HUDEP-2 (cell line): ENCODE data around the gene TTC24.
"Not testable (repeated sequence)": the region's sequence is repeated elsewhere in the genome, so short reads cannot be mapped to it uniquely, and the experiment has no call there.

Experiments used
- DNase-seq, 76 experiments: peaks; one replicate each; lab custom pipeline; 2025; ENCODE audit not compliant: unreplicated experiment in 76 of 76; lab: John Stamatoyannopoulos, UW

The TTC24 gene

GRCh38 chr1:156579472-156579871, at the start of gene TTC24:
Gene TTC24 (plus strand): TSS chr1:156579723. CDS start chr1:156581365, 1,642 bp downstream.
- DNase-seq, result no peak

GRCh38 chr1:156530006-156530405, 49.5 kb upstream of the TTC24 start:
- DNase-seq, result no peak

GRCh38 chr1:156532374-156532773, 47.1 kb upstream of the TTC24 start:
- no peak for DNase-seq

- DNase-seq, result no peak
These were observed 45.8 kb upstream of the TTC24 start for GRCh38 chr1:156533568-156534220.

- no peak for DNase-seq
These were observed 45.0 kb upstream of the TTC24 start for GRCh38 chr1:156534424-156535060.

- no peak for DNase-seq
These were observed 42.5 kb upstream of the TTC24 start for GRCh38 chr1:156537027-156537426.

GRCh38 chr1:156538711-156539440, 40.6 kb upstream of the TTC24 start:
- no peak for DNase-seq

- DNase-seq, result no peak
These were observed 39.6 kb upstream of the TTC24 start for GRCh38 chr1:156539818-156540355.

- DNase-seq, result no peak
These were observed 38.6 kb upstream of the TTC24 start for GRCh38 chr1:156540955-156541354.

- DNase-seq, result no peak
These were observed 36.5 kb upstream of the TTC24 start for GRCh38 chr1:156543066-156543465.

- no peak for DNase-seq
These were observed 34.9 kb upstream of the TTC24 start for GRCh38 chr1:156544592-156545102.

- no peak for DNase-seq
These were observed 33.3 kb upstream of the TTC24 start for GRCh38 chr1:156546267-156546666.

- DNase-seq, result no peak
These were observed 32.1 kb upstream of the TTC24 start for GRCh38 chr1:156547434-156547833.

GRCh38 chr1:156547982-156548381, 31.5 kb upstream of the TTC24 start:
- DNase-seq, result no peak

- no peak for DNase-seq
These were observed 30.1 kb upstream of the TTC24 start for GRCh38 chr1:156549390-156549789.

- DNase-seq, result no peak
These were observed 29.7 kb upstream of the TTC24 start for GRCh38 chr1:156549831-156550230.

GRCh38 chr1:156550346-156550745, 29.2 kb upstream of the TTC24 start:
- DNase-seq, result no peak

GRCh38 chr1:156551066-156551643, 28.4 kb upstream of the TTC24 start:
- DNase-seq, result no peak

GRCh38 chr1:156551869-156552268, 27.7 kb upstream of the TTC24 start:
- no peak for DNase-seq

GRCh38 chr1:156552518-156552917, 27.0 kb upstream of the TTC24 start:
- DNase-seq, result no peak

GRCh38 chr1:156552937-156553336, 26.6 kb upstream of the TTC24 start:
- not testable (repeated sequence) for DNase-seq
